HL-60/S4 treated with retinoic acid at 250 ng/mL for 4 days and 3 days (cell line): ENCODE data around the gene RBM6.

Source experiments
- in situ Hi-C: fragments of 300-500 bp; cut with MboI; formaldehyde crosslinking; loops from 2 replicates; pipeline ENCODE4 v1.7.0; 2022; ENCODE audit warnings: low sequenced_read_pairs

The RBM6 gene

DNA sequence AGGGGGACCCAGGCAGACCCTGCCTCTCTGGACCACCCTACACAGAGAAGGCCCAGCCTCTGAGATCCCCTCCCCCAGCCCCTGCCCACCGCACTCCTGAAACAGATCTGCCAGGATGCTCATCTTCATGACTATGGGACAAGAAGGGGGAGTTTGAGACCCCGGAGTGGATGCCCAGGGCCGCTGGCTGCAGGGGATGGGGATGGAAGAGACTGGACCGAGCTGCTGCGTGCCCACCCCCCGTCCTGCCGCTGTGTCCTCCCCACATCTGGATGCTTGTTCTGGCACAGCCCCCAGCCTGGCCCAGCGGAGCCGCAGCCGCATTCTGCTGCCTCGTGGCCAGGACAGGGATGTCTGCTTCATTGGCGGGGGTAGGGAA lies 184.8 kb downstream of the RBM6 start:
- in situ Hi-C loops, result no loop called here

- in situ Hi-C loops, result no loop called here
These were observed 185.8 kb downstream of the RBM6 start for GRCh38 chr3:50125541-50126286.

GRCh38 chr3:50126287-50127211 lies 186.6 kb downstream of the RBM6 start:
- in situ Hi-C loops, result no loop called here
